Keratinocyte (primary cell): ENCODE measurements around the gene ZNF670.

Source experiments
- CTCF ChIP-seq, 3 experiments: IDR thresholded peaks in 1 of 3; conservative IDR thresholded peaks in 1 of 3; optimal IDR thresholded peaks in 1 of 3; 2 replicates in 2 of 3; 3 replicates in 1 of 3; pipeline versions ENCODE3 to v1.5.1; 2011; ENCODE audit warnings: low read length in 3 of 3, mild to moderate bottlenecking in 3 of 3, moderate library complexity in 2 of 3, control low read depth in 1 of 3, inconsistent platforms in 1 of 3; ENCODE audit not compliant: insufficient read depth in 2 of 3; ENCODE audit errors: extremely low read depth in 1 of 3
- EZH2 ChIP-seq: IDR thresholded peaks from one replicate; pipeline ENCODE4 v1.6.1; 2012; ENCODE audit warnings: inconsistent platforms, mild to moderate bottlenecking, low read length, moderate library complexity

- TF ChIP-seq EZH2 (no peak), CTCF (optimal IDR thresholded peaks at IDR 0.05 in 1 of 3, IDR thresholded peaks at IDR 0.05 in 1 of 3, conservative IDR thresholded peaks at IDR 0.05 in 1 of 3; ENCODE audit: extremely low read depth in 1 of 3, insufficient read depth in 2 of 3, low read length in 3 of 3) (no peak)
Observed at GRCh38 chr1:247070645-247071044, 8.0 kb downstream of the ZNF670 start.
